HCT116 (cell line): ENCODE data around the gene ADNP. TPM values are rescaled to one million over a fixed set of nuclear protein-coding genes. Genes with fewer than 3 reads are reported as not detected.

Source experiments
- ATAC-seq: fragments of 200-7000 bp; cut with Tn5 transposase; 2 replicates; pipeline ENCODE4 v1.9.1; 2020; ENCODE audit warnings: mild to moderate bottlenecking, moderate library complexity
- BruUV-seq: library from RNA; stranded (reverse); fragments of 400-500 nt; replicated peaks from 2 replicates; lab custom pipeline; 2021; lab: Mats Ljungman, UMichigan
- CTCF ChIA-PET: fragments of 300-600 bp; sonication (Branson Sonifier 250); formaldehyde crosslinking; loops from one replicate; lab custom pipeline; 2021; ENCODE audit warnings: antibody characterized with exemption; lab: Charles Lee
- POLR2A ChIA-PET: fragments of 300-600, 350-600 bp; sonication (Branson Sonifier 250); formaldehyde crosslinking; loops from one replicate; lab custom pipeline; 2021; ENCODE audit warnings: antibody characterized with exemption; lab: Charles Lee
- RAD21 ChIA-PET, 2 experiments: fragments of 300-600 bp; sonication (Branson Sonifier 250); formaldehyde crosslinking; loops; one replicate each; lab custom pipeline; 2023; ENCODE audit warnings: low total read pairs in 2 of 2; ENCODE audit not compliant: uncharacterized antibody in 2 of 2, unreplicated experiment in 2 of 2, low non-redundant PET in 1 of 2; lab: Charles Lee
- DNase-seq: peaks from one replicate; pipeline ENCODE4 v3.0.0-alpha.2; 2010; ENCODE audit warnings: low read depth, low spot score
- H2AFZ ChIP-seq: fragments of 200-600 bp; shearing (Covaris generic), sonication (generic); 2 replicates; pipeline ENCODE4 v1.6.1; 2017; ENCODE audit warnings: low read depth, mixed run types, mixed read lengths, antibody characterized with exemption, low read length; ENCODE audit not compliant: poor library complexity, severe bottlenecking
- H3K27ac ChIP-seq: 2 replicates; pipeline ENCODE4 v1.5.1; 2012; ENCODE audit warnings: low read depth, low read length
- H3K27me3 ChIP-seq: fragments of 200-600 bp; sonication (generic); 2 replicates; pipeline ENCODE4 v1.6.1; 2016; ENCODE audit warnings: mixed run types, low read length, mixed read lengths; ENCODE audit not compliant: insufficient read depth
- H3K36me3 ChIP-seq, 2 experiments: fragments of 200-500 bp in 1 of 2; fragments of 200-600 bp in 1 of 2; sonication (Bioruptor generic) in 1 of 2; sonication (generic) in 1 of 2; 2 replicates each; pipeline versions ENCODE4 v1.5.1 to v1.6.1; 2014 to 2016; ENCODE audit warnings: low read length in 2 of 2, inconsistent platforms in 1 of 2, mixed read lengths in 1 of 2, mixed run types in 1 of 2; ENCODE audit not compliant: insufficient read depth in 2 of 2, control insufficient read depth in 1 of 2
- H3K4me1 ChIP-seq, 2 experiments: fragments of 200-600 bp in 1 of 2; sonication (generic) in 1 of 2; 2 replicates each; pipeline versions ENCODE4 v1.5.1 to v1.6.1; 2012 to 2017; ENCODE audit warnings: low read length in 2 of 2, inconsistent platforms in 1 of 2, mild to moderate bottlenecking in 1 of 2, mixed read lengths in 1 of 2, mixed run types in 1 of 2, moderate library complexity in 1 of 2; ENCODE audit not compliant: insufficient read depth in 2 of 2, control insufficient read depth in 1 of 2
- H3K4me2 ChIP-seq: fragments of 200-600 bp; sonication (generic); 2 replicates; pipeline ENCODE4 v1.6.1; 2017; ENCODE audit warnings: mixed run types, low read length, mixed read lengths
- H3K4me3 ChIP-seq, 2 experiments: fragments of 200-600 bp in 1 of 2; sonication (generic) in 1 of 2; replicated peaks in 1 of 2; 2 replicates each; pipeline ENCODE4 v1.5.1; 2011 to 2016; ENCODE audit warnings: low read length in 2 of 2, control low read depth in 1 of 2, low read depth in 1 of 2, mild to moderate bottlenecking in 1 of 2, mixed read lengths in 1 of 2, mixed run types in 1 of 2
- H3K79me2 ChIP-seq: fragments of 200-600 bp; sonication (generic); 2 replicates; pipeline ENCODE4 v1.6.1; 2017; ENCODE audit warnings: mild to moderate bottlenecking, mixed run types, low read length, moderate library complexity, mixed read lengths; ENCODE audit not compliant: insufficient read depth
- H3K9ac ChIP-seq: fragments of 200-600 bp; sonication (generic); 2 replicates; pipeline ENCODE4 v1.6.1; 2016; ENCODE audit warnings: low read length, mixed read lengths
- H3K9me2 ChIP-seq: fragments of 200-600 bp; sonication (generic), shearing (Covaris generic); 2 replicates; pipeline ENCODE4 v1.6.1; 2017; ENCODE audit warnings: mixed run types, mild to moderate bottlenecking, moderate library complexity; ENCODE audit not compliant: insufficient read depth
- H3K9me3 ChIP-seq, 2 experiments: fragments of 200-500 bp in 1 of 2; fragments of 200-600 bp in 1 of 2; sonication (Bioruptor generic) in 1 of 2; sonication (generic) in 1 of 2; 2 replicates each; pipeline ENCODE4 v1.6.1; 2014 to 2017; ENCODE audit warnings: low read length in 2 of 2, mixed read lengths in 2 of 2, inconsistent platforms in 1 of 2, low read depth in 1 of 2, mild to moderate bottlenecking in 1 of 2, mixed run types in 1 of 2, moderate library complexity in 1 of 2; ENCODE audit not compliant: control insufficient read depth in 1 of 2, insufficient read depth in 1 of 2
- H4K20me1 ChIP-seq: fragments of 200-600 bp; sonication (generic), shearing (Covaris generic); 2 replicates; pipeline ENCODE4 v1.6.1; 2017; ENCODE audit warnings: mixed run types, mild to moderate bottlenecking, moderate library complexity; ENCODE audit not compliant: insufficient read depth
- ATF3 ChIP-seq: IDR thresholded peaks from 2 replicates; pipeline ENCODE4 v1.6.1; 2012
- CTCF ChIP-seq, 3 experiments: fragments of 200-600 bp in 1 of 3; sonication (generic) in 1 of 3; IDR thresholded peaks in 2 of 3; conservative IDR thresholded peaks in 1 of 3; 2 replicates each; pipeline ENCODE4 v1.5.1; 2012 to 2017; ENCODE audit warnings: low read depth in 2 of 3, low read length in 2 of 3, antibody characterized with exemption in 1 of 3, borderline replicate concordance in 1 of 3, control low read depth in 1 of 3, mild to moderate bottlenecking in 1 of 3, mixed read lengths in 1 of 3, mixed run types in 1 of 3, moderate library complexity in 1 of 3; ENCODE audit not compliant: insufficient read depth in 1 of 3
- EZH2phosphoT487 ChIP-seq: fragments of 200-600 bp; IDR thresholded peaks from 2 replicates; pipeline ENCODE4 v1.6.1; 2018; ENCODE audit warnings: antibody characterized with exemption, borderline replicate concordance
- FOSL1 ChIP-seq: IDR thresholded peaks from 2 replicates; pipeline ENCODE4 v1.6.1; 2012; ENCODE audit warnings: low read depth
- POLR2A ChIP-seq: IDR thresholded peaks from 2 replicates; pipeline ENCODE4 v1.7.0; 2011; ENCODE audit warnings: borderline replicate concordance; ENCODE audit not compliant: insufficient read depth, insufficient read length; ENCODE audit errors: extremely low read depth
- POLR2AphosphoS5 ChIP-seq: IDR thresholded peaks from 2 replicates; pipeline ENCODE4 v1.6.1; 2011; ENCODE audit warnings: mild to moderate bottlenecking, low read depth, low read length, moderate library complexity
- RAD21 ChIP-seq: IDR thresholded peaks from 2 replicates; pipeline ENCODE4 v1.6.1; 2012; ENCODE audit warnings: low read depth, mild to moderate bottlenecking
- REST ChIP-seq: IDR thresholded peaks from 2 replicates; pipeline ENCODE4 v1.6.1; 2012; ENCODE audit warnings: low read depth
- TCF7L2 ChIP-seq: IDR thresholded peaks from 2 replicates; pipeline ENCODE4 v1.7.0; 2011; ENCODE audit warnings: borderline replicate concordance, inconsistent platforms; ENCODE audit not compliant: insufficient read depth, insufficient read length; ENCODE audit errors: extremely low read depth
- YY1 ChIP-seq: IDR thresholded peaks from 2 replicates; pipeline ENCODE4 v1.6.1; 2011; ENCODE audit warnings: low read length, low read depth, moderate library complexity, mild to moderate bottlenecking; ENCODE audit not compliant: insufficient replicate concordance; ENCODE audit errors: extremely low read depth
- ZFX ChIP-seq: fragments of 450-650 bp; IDR thresholded peaks from 2 replicates; pipeline ENCODE4 v1.6.1; 2017
- ZNF274 ChIP-seq: fragments of 200-500 bp; sonication (Bioruptor generic); IDR thresholded peaks from 2 replicates; pipeline ENCODE4 v1.6.1; 2014; ENCODE audit warnings: mild to moderate bottlenecking, low read depth, low read length, inconsistent platforms
- intact Hi-C: fragments of 100-400 bp; cut with micrococcal nuclease; formaldehyde crosslinking; loops from 2 replicates; pipeline ENCODE4 v1.10.0; 2022
- total RNA-seq: library from RNA; stranded (reverse); gene quantifications from one replicate; pipeline ENCODE4 v1.2.1, GENCODE V29; 2021; ENCODE audit not compliant: unreplicated experiment

Gene ADNP
- total RNA-seq, 1 experiment from 2014 or later: 85.9 TPM

- TF ChIP-seq ZNF274 (no peak), EZH2phosphoT487 (no peak), ATF3 (no peak), REST (no peak), POLR2A (no peak), YY1 (no peak), FOSL1 (no peak), ZFX (no peak), TCF7L2 (no peak), CTCF (IDR thresholded peaks at IDR 0.05 in 2 of 3, conservative IDR thresholded peaks at IDR 0.05 in 1 of 3; ENCODE audit: borderline replicate concordance in 1 of 3, insufficient read depth in 1 of 3, low read depth in 2 of 3, low read length in 2 of 3) (no peak), RAD21 (no peak), POLR2AphosphoS5 (no peak)
- intact Hi-C loops: no loop called here
- POLR2A ChIA-PET: no interaction called here
Observed at GRCh38 chr20:50969435-50969834, 38.2 kb upstream of the ADNP start.

More at GRCh38 chr20:50969435-50969834, 38.2 kb upstream of the ADNP start:
- no TSS peak for BruUV-seq
- CTCF ChIA-PET: no interaction called here
- Histone ChIP-seq H3K27ac (no peak overlapping the region), H3K79me2 (no peaks in the 10 kb centered on the region), H3K4me2 (no peak overlapping the region), H3K36me3 (no peaks in the 10 kb centered on the region), H3K9ac (no peak overlapping the region), H3K4me3 (no peak overlapping the region), H3K9me3 (no peaks in the 10 kb centered on the region), H3K4me1 (no peaks in the 10 kb centered on the region), H3K9me2 (no peaks in the 10 kb centered on the region), H4K20me1 (no peaks in the 10 kb centered on the region), H2AFZ (no peak overlapping the region), H3K27me3 (no peaks in the 10 kb centered on the region)
- ATAC-seq (no peak), DNase-seq (no peak)
- RAD21 ChIA-PET: no interaction called here
